ENCODE results near the gene UBE2G2.

DNA sequence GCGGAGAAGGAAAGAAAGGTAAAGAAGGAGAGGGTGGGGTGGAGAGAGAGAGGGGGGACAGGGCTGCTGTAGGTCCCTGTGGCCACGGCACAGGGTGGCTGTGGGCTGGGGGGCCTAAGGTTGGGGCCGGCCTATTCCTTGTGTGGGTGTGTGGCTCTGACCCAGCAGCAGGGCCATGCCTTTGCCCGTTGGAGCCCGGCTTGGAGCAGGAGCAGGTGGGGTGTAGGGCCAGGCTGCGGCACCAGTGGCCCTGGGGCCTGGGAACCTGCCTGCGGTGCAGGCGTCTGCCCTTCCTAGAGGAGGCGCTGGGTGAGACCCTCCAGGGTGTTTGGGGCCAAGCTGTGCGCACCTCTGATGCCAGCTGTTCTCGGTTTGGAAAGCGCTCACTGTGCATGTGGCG is 35.9 kb upstream of the UBE2G2 start:
- TF ChIP-seq POLR2A (IDR thresholded peaks at IDR 0.05; ENCODE audit: low read depth, low read length) (no peak), POLR2AphosphoS5 (IDR thresholded peaks at IDR 0.05; ENCODE audit: low read depth, low read length) (no peak)

Measured in GM12891 (cell line).